ENCODE data around the gene LIPC. TPM values are rescaled to one million over a fixed set of nuclear protein-coding genes. Genes with fewer than 3 reads are reported as not detected.

LIPC gene
- total RNA-seq, 1 donor from 2014 or later = 1.0 TPM

DNA sequence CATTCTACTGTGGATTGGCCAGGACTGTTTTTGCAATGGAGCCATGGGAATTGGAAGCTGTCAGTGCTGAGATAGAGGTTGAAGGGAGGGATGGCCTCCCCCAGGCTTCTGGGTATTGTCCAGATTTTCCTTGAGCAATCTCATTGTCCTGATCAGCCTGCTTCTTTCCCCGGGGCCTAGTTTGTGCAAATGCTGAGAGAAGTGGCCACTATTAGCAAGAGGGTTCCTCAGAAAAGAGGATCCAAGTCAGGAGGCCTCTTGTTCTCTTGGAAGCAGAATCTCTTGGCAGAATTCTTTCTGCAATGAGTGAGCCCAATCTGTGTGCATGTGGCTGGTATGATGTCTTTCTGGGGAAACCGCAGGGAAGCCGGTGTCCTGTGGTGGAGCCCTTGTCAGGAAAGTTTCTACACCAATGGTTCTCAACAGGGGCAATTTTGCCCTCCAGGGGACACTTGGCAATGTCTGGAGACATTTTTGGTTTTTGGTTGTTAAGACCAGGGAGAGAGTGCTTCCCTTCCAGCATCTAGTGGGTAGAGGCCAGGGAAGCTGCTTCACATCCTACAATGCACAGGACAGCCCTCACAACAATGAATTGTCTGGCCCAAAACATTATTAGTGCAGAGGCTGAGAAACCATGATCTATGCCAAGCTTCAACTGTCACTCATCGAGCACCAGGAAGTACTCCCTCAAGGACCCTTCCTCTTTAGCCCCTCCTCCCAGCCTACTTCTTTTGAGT, 2.0 kb downstream of the LIPC start:
- DNase-seq = no peak
- ATAC-seq = no peak

GRCh38 chr15:58434334-58434875, 2.6 kb downstream of the LIPC start:
- Histone ChIP-seq H3K27me3 (ENCODE audit: low read depth) (no peaks in the 10 kb centered on the region), H3K4me1 (peaks cover 6% of the 10 kb centered on the region), H3K9me3 (no peaks in the 10 kb centered on the region), H3K4me3 (no peak overlapping the region), H3K36me3 (no peaks in the 10 kb centered on the region), H3K27ac (no peak overlapping the region)
- DNase-seq = no peak
- no peak for TF ChIP-seq CTCF (IDR thresholded peaks at IDR 0.05)
- intact Hi-C loops (cut with DNase I) = no loop called here
- no peak for ATAC-seq

More for the DNA sequence above, 2.0 kb downstream of the LIPC start:
- Histone ChIP-seq H3K9me3 (no peaks in the 10 kb centered on the region), H3K36me3 (no peaks in the 10 kb centered on the region), H3K27ac (no peak overlapping the region), H3K4me1 (peaks cover 4% of the 10 kb centered on the region), H3K27me3 (ENCODE audit: low read depth) (no peaks in the 10 kb centered on the region), H3K4me3 (no peak overlapping the region)
- TF ChIP-seq CTCF (IDR thresholded peaks at IDR 0.05) = no peak
- intact Hi-C loops (cut with DNase I) = no loop called here

DNA sequence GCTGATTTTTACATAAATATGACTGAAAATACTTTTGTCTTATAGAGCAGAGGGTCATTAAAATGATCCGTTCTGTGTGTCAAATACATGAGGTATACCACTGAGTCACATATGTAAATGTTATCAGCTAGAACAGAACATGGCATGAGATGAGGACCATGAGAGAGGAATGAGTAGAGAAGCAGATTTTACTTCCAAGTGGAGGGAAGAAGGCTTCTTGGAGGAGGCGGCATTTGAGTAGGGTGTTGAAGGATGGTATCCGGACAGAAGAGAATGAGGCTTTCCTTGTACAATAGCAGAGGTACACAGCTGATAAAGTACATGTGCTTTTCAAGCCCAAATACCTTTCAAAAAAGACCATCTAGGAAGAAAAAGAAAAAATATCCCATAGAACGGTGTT, 4.8 kb downstream of the LIPC start:
- H3K36me3 ChIP-seq = no peaks in the 10 kb centered on the region
- H3K27me3 ChIP-seq (ENCODE audit: low read depth) = no peaks in the 10 kb centered on the region
- ATAC-seq (no peak), DNase-seq (no peak)
- TF ChIP-seq CTCF (IDR thresholded peaks at IDR 0.05) = no peak
- intact Hi-C loops (cut with DNase I) = no loop called here
- H3K4me3 ChIP-seq = no peak overlapping the region
- H3K4me1 ChIP-seq = peaks cover 27% of the 10 kb centered on the region
- no peaks in the 10 kb centered on the region for H3K9me3 ChIP-seq
- H3K27ac ChIP-seq = no peak overlapping the region

DNA sequence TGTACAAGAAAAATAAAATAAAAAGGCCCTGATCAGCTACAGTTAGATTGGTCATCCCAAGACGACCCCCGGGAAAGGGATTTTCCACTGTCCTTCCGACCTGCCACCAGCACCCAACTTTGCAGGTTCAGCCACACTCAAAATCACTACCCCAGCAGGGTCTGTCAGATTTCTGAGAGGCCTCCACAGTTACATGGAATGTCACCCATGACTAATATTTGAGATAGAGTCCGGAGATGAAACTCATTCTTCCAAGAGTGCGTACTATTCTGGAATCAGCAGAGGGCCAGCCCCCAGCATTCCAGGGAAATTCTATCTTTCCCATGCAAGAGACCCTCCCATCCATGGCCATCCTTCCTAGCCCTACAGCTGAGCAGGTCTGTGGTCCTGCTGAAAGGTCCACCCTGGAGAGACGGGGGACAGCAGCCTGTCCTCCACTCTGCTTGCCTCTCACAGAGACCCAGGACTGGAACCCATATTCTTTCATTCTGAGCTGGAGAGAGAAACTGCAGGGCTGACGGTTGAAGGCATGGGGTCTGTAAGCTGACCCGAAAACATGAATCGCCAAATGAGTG, 5.8 kb downstream of the LIPC start:
- no peak for DNase-seq
- Histone ChIP-seq H3K27me3 (ENCODE audit: low read depth) (no peaks in the 10 kb centered on the region), H3K4me3 (no peak overlapping the region), H3K27ac (no peak overlapping the region), H3K4me1 (peaks cover 31% of the 10 kb centered on the region), H3K9me3 (no peaks in the 10 kb centered on the region), H3K36me3 (no peaks in the 10 kb centered on the region)
- no peak for TF ChIP-seq CTCF (IDR thresholded peaks at IDR 0.05)
- no peak for ATAC-seq
- intact Hi-C loops (cut with DNase I) = no loop called here

- Histone ChIP-seq H3K27ac (no peak overlapping the region), H3K4me3 (no peak overlapping the region), H3K9me3 (no peaks in the 10 kb centered on the region), H3K27me3 (ENCODE audit: low read depth) (no peaks in the 10 kb centered on the region), H3K4me1 (peaks cover 31% of the 10 kb centered on the region), H3K36me3 (no peaks in the 10 kb centered on the region)
- no peak for TF ChIP-seq CTCF (IDR thresholded peaks at IDR 0.05)
- DNase-seq (no peak), ATAC-seq (no peak)
- intact Hi-C loops (cut with DNase I) = no loop called here
Measured at GRCh38 chr15:58438111-58438510, 6.3 kb downstream of the LIPC start.
